Hepatocyte (in vitro differentiated cells): ENCODE data around the gene MTCH2. TPM values are rescaled to one million over a fixed set of nuclear protein-coding genes. Genes with fewer than 3 reads are reported as not detected.
"Not testable (repeated sequence)": the region's sequence is repeated elsewhere in the genome, so short reads cannot be mapped to it uniquely, and the experiment has no call there.

ENCODE experiments used
- DNase-seq: peaks from one replicate; pipeline ENCODE4 v3.0.0-alpha.2; 2016; ENCODE audit warnings: low spot score
- H2AFZ ChIP-seq: fragments of 200-600 bp; sonication (generic); 2 replicates; pipeline ENCODE4 v1.6.0; 2016; ENCODE audit warnings: antibody characterized with exemption, mild to moderate bottlenecking
- H3K27ac ChIP-seq: fragments of 200-600 bp; sonication (generic); 2 replicates; pipeline ENCODE4 v1.5.1; 2016; ENCODE audit warnings: mild to moderate bottlenecking
- H3K27me3 ChIP-seq: fragments of 200-600 bp; sonication (generic); 2 replicates; pipeline ENCODE4 v1.6.1; 2016
- H3K36me3 ChIP-seq: fragments of 200-600 bp; sonication (generic); replicated peaks from 2 replicates; pipeline ENCODE4 v1.5.1; 2016; ENCODE audit warnings: low read depth; ENCODE audit not compliant: insufficient read depth
- H3K4me1 ChIP-seq: fragments of 200-600 bp; sonication (generic); 2 replicates; pipeline ENCODE4 v1.5.1; 2016; ENCODE audit warnings: mild to moderate bottlenecking, moderate library complexity; ENCODE audit not compliant: insufficient read depth
- H3K4me2 ChIP-seq: fragments of 200-600 bp; sonication (generic); 2 replicates; pipeline ENCODE4 v1.6.0; 2016
- H3K4me3 ChIP-seq: fragments of 200-600 bp; sonication (generic); 2 replicates; pipeline ENCODE4 v1.5.1; 2016; ENCODE audit warnings: mild to moderate bottlenecking
- H3K79me2 ChIP-seq: fragments of 200-600 bp; sonication (generic); 2 replicates; pipeline ENCODE4 v1.6.0; 2017; ENCODE audit warnings: mild to moderate bottlenecking
- H3K9me2 ChIP-seq: fragments of 200-600 bp; sonication (generic); replicated peaks from 2 replicates; pipeline ENCODE4 v1.6.0; 2017; ENCODE audit warnings: mild to moderate bottlenecking; ENCODE audit not compliant: insufficient read depth
- H3K9me3 ChIP-seq: fragments of 200-600 bp; sonication (generic); 2 replicates; pipeline ENCODE4 v1.5.1; 2016; ENCODE audit warnings: low read depth, mild to moderate bottlenecking
- H4K20me1 ChIP-seq: fragments of 200-600 bp; sonication (generic); 2 replicates; pipeline ENCODE4 v1.6.0; 2016; ENCODE audit warnings: mild to moderate bottlenecking; ENCODE audit not compliant: insufficient read depth, poor library complexity, severe bottlenecking
- EZH2 ChIP-seq: fragments of 200-600 bp; sonication (generic); IDR thresholded peaks from 2 replicates; pipeline ENCODE4 v1.6.1; 2016; ENCODE audit warnings: antibody characterized with exemption, mild to moderate bottlenecking, borderline replicate concordance
- EZH2phosphoT487 ChIP-seq: fragments of 200-600 bp; sonication (generic); IDR thresholded peaks from one replicate; pipeline ENCODE4 v1.6.1; 2018; ENCODE audit warnings: antibody characterized with exemption, mild to moderate bottlenecking, low read depth, moderate library complexity; ENCODE audit not compliant: unreplicated experiment, severe bottlenecking
- WGBS: methylation state at CpG from one replicate; pipeline ENCODE4 v1.1.6; 2016; ENCODE audit warnings: low lambda C conversion rate; ENCODE audit errors: missing lambda C conversion rate; 5-methylcytosine and 5-hydroxymethylcytosine counted together
- polyA plus RNA-seq: library from polyadenylated mRNA; unstranded; fragments of >200 nt; fragmentation: Nextera tagmentation; extraction: Ambion mirVana; gene quantifications from 2 replicates; pipeline ENCODE4 v1.2.1, GENCODE V29; 2016
- total RNA-seq: library from RNA; depleted of rRNA; stranded (reverse); fragments of >200 nt; gene quantifications from 2 replicates; pipeline ENCODE4 v1.2.3, GENCODE V29; 2014
- TF ChIP-seq, protein P1 (sequence below): fragments of 200-600 bp; sonication (generic); IDR thresholded peaks from 2 replicates; pipeline ENCODE4 v1.5.1; 2016; ENCODE audit warnings: antibody characterized with exemption, mild to moderate bottlenecking; ENCODE audit not compliant: poor library complexity

Gene MTCH2
- total and polyA plus RNA-seq, 2 experiments from 2014 or later: 96.1 to 171 TPM

DNA sequence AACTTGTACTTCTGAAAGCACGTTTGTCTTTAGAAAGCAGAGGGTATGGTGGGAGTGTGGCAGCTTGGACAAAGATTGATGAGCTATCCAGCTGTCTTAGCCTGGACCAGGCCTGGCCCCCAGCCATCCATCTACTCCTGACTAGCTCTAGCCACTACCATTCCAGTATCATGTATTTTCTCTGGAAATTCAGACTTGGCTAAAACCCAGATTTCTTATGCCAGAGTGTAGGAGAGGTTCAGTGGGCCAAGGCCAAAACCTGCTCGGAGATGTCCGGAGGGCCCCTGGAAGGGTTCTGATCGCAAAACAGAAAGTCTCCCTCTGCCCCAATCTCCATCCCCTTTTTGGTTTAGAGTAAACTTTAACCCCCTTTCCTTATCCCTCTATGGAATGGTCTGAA is 24.8 kb upstream of the MTCH2 start:
- Histone ChIP-seq H3K27me3 (no peaks in the 10 kb centered on the region), H3K4me1 (no peaks in the 10 kb centered on the region), H3K4me2 (no peak overlapping the region), H4K20me1 (no peaks in the 10 kb centered on the region), H3K4me3 (no peak overlapping the region), H3K9me2 (no peaks in the 10 kb centered on the region), H3K9me3 (no peaks in the 10 kb centered on the region), H2AFZ (no peak overlapping the region), H3K36me3 (no peaks in the 10 kb centered on the region), H3K79me2 (no peaks in the 10 kb centered on the region), H3K27ac (no peak overlapping the region)
- WGBS: 81% methylated on average over 4 of the region's 4 CpGs
- no peak for TF ChIP-seq EZH2
- TF ChIP-seq EZH2phosphoT487: no peak
- TF ChIP-seq, protein P1, sequence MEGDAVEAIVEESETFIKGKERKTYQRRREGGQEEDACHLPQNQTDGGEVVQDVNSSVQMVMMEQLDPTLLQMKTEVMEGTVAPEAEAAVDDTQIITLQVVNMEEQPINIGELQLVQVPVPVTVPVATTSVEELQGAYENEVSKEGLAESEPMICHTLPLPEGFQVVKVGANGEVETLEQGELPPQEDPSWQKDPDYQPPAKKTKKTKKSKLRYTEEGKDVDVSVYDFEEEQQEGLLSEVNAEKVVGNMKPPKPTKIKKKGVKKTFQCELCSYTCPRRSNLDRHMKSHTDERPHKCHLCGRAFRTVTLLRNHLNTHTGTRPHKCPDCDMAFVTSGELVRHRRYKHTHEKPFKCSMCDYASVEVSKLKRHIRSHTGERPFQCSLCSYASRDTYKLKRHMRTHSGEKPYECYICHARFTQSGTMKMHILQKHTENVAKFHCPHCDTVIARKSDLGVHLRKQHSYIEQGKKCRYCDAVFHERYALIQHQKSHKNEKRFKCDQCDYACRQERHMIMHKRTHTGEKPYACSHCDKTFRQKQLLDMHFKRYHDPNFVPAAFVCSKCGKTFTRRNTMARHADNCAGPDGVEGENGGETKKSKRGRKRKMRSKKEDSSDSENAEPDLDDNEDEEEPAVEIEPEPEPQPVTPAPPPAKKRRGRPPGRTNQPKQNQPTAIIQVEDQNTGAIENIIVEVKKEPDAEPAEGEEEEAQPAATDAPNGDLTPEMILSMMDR: no peak
- DNase-seq: no peak

DNA sequence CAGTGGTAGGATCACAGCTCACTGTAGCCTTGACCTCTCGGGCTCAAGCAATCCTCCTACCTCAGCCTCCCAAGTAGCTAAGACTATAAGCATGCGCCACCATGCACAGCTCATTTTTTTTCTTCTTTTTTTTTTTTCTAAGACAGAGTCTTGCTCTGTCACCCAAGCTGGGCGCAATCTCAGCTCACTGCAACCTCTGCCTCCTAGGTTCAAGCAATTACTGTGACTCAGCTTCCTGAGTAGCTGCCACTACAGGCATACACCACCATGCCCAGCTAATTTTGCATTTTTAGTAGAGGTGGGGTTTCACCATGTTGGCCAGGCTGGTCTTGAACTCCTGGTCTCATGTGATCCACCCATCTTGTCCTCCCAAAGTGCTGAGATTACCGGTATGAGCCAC is 22.6 kb upstream of the MTCH2 start:
- not testable (repeated sequence) for H3K4me3 ChIP-seq, H3K4me2 ChIP-seq, H3K79me2 ChIP-seq, H4K20me1 ChIP-seq, H3K27ac ChIP-seq, H3K9me3 ChIP-seq, H3K27me3 ChIP-seq, H3K9me2 ChIP-seq, H2AFZ ChIP-seq, H3K4me1 ChIP-seq, DNase-seq, H3K36me3 ChIP-seq
- WGBS: 97% methylated on average over 4 of the region's 4 CpGs

DNA sequence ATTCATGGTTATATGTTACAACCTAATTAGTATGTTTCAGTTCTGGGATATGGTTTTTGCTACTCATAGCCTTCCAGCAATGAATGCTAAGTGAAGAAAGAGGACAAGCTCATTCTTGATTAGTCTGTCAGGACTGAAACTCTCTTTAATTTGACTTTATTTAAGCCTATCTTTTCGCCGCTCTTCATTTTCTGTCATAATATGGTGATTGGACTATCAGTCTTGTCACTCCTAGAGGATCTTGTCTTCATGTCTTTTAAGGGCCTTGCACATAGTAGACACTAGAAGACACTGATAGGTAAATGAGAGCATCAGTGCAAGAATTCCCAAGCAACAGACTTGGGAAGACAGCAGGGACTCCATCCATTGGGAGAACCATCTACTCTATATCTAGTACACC is 18.9 kb upstream of the MTCH2 start:
- Histone ChIP-seq H4K20me1 (no peaks in the 10 kb centered on the region), H3K9me3 (no peaks in the 10 kb centered on the region), H2AFZ (no peak overlapping the region), H3K27ac (no peak overlapping the region), H3K9me2 (no peaks in the 10 kb centered on the region), H3K4me1 (no peaks in the 10 kb centered on the region), H3K4me3 (no peak overlapping the region), H3K27me3 (no peaks in the 10 kb centered on the region), H3K79me2 (no peaks in the 10 kb centered on the region), H3K4me2 (no peak overlapping the region), H3K36me3 (no peaks in the 10 kb centered on the region)
- 92% methylated on average over 2 of the region's 2 CpGs for WGBS
- TF ChIP-seq EZH2: no peak
- no peak for TF ChIP-seq EZH2phosphoT487
- TF ChIP-seq, protein P1: no peak
- DNase-seq: no peak

DNA sequence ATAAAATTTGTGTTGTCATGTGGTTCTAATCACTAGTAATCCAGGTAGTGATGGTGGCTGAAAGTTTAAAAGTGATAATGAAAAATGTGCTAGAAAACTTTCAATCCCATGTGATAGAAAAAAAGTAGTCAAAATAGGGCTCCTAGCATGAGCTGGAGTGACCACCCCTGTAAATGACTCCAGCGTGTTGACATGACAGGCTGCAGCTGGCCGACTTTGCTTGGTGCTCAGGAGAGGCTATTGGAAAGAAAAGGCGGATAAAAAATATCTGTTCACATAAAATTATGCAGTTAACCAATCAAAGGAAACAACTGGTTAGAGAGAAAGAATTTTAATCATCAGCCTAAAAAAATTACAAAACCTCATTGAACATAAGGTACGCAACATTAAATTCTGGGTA is 16.9 kb upstream of the MTCH2 start:
- Histone ChIP-seq H3K4me1 (no peaks in the 10 kb centered on the region), H3K9me2 (no peaks in the 10 kb centered on the region), H3K27me3 (no peaks in the 10 kb centered on the region), H2AFZ (no peak overlapping the region), H3K4me3 (no peak overlapping the region), H3K79me2 (no peaks in the 10 kb centered on the region), H3K27ac (no peak overlapping the region), H3K9me3 (no peaks in the 10 kb centered on the region), H4K20me1 (no peaks in the 10 kb centered on the region), H3K4me2 (no peak overlapping the region), H3K36me3 (no peaks in the 10 kb centered on the region)
- WGBS: 69% methylated on average over 4 of the region's 4 CpGs
- TF ChIP-seq EZH2 (no peak), EZH2phosphoT487 (no peak)
- TF ChIP-seq, protein P1: no peak
- DNase-seq: no peak
